BE2C (cell line): ENCODE data around the gene TPD52L1.

Experiments used
- DNase-seq: peaks from one replicate; pipeline ENCODE4 v3.0.0-alpha.2; 2020
- H3K27me3 ChIP-seq: fragments of 250-450 bp; sonication (Bioruptor Pico); 2 replicates; pipeline ENCODE4 v1.5.1; 2020; ENCODE audit warnings: mild to moderate bottlenecking
- H3K36me3 ChIP-seq: fragments of 250-450 bp; sonication (Bioruptor Pico); 2 replicates; pipeline ENCODE4 v1.5.1; 2020; ENCODE audit warnings: mild to moderate bottlenecking
- H3K4me1 ChIP-seq: fragments of 250-450 bp; sonication (Bioruptor Pico); 2 replicates; pipeline ENCODE4 v1.5.1; 2020
- H3K4me3 ChIP-seq: 2 replicates; pipeline ENCODE4 v1.5.1; 2011; ENCODE audit warnings: low read depth, low read length
- H3K9me3 ChIP-seq: fragments of 250-450 bp; sonication (Bioruptor Pico); 2 replicates; pipeline ENCODE4 v1.5.1; 2020
- TF ChIP-seq, protein P1 (sequence below): IDR thresholded peaks from 2 replicates; pipeline ENCODE4 v1.5.1; 2012; ENCODE audit warnings: mild to moderate bottlenecking, low read depth, low read length

Gene TPD52L1

DNA sequence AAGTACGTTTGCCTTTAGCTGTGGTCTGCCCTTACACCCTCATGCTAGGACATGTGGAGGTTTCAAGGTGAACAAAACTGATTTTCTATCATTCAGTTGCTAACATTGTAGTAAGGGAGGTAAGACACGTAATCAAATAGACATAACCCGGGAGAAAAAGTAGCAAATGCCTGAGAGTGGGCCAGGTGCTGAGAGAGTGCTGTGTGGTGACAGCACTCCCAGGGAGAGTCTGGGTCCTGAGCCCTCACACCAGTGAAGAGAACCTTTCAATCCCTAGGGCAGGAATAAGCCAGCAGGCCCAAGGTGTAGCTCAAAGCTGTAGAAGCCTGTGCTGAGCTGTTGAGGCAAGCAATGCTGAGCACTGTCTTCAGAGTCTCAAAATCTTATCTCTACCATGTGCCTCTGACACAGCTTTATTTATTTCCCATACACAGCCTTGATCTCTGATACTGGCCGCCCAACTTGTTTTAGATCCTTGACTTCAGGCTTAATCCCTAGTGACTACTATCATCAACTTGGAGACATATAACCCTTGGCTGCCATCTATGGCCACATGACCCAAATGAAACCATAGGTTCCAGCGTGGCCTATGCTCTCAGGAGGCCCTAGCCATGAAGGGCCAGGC lies 55.2 kb downstream of the TPD52L1 start:
- TF ChIP-seq, protein P1, sequence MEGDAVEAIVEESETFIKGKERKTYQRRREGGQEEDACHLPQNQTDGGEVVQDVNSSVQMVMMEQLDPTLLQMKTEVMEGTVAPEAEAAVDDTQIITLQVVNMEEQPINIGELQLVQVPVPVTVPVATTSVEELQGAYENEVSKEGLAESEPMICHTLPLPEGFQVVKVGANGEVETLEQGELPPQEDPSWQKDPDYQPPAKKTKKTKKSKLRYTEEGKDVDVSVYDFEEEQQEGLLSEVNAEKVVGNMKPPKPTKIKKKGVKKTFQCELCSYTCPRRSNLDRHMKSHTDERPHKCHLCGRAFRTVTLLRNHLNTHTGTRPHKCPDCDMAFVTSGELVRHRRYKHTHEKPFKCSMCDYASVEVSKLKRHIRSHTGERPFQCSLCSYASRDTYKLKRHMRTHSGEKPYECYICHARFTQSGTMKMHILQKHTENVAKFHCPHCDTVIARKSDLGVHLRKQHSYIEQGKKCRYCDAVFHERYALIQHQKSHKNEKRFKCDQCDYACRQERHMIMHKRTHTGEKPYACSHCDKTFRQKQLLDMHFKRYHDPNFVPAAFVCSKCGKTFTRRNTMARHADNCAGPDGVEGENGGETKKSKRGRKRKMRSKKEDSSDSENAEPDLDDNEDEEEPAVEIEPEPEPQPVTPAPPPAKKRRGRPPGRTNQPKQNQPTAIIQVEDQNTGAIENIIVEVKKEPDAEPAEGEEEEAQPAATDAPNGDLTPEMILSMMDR: no peak
- Histone ChIP-seq H3K4me3 (no peak overlapping the region), H3K27me3 (no peaks in the 10 kb centered on the region), H3K9me3 (no peaks in the 10 kb centered on the region), H3K36me3 (no peaks in the 10 kb centered on the region), H3K4me1 (no peaks in the 10 kb centered on the region)
- DNase-seq: no peak

DNA sequence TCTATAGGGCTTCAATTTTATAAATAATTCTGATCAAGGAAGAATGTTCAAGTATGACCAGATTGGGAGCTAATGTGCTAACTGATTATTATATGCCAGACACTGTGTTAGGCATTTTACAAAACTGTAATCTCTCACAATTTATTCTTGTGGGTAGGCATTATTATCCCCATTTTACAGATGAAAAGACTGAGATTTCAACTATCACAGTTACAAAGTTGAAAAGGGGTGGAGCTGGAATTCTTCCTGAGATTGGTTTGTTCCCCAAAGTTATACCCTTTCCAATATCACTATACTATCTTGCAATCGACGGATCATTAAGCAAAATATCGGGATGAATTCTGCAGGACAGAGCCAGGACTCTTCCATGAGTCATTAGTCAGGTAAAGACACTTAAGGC lies 57.1 kb downstream of the TPD52L1 start:
- Histone ChIP-seq H3K27me3 (peaks cover 7% of the 10 kb centered on the region), H3K4me3 (no peak overlapping the region), H3K9me3 (no peaks in the 10 kb centered on the region), H3K4me1 (no peaks in the 10 kb centered on the region), H3K36me3 (no peaks in the 10 kb centered on the region)
- TF ChIP-seq, protein P1: no peak
- DNase-seq: no peak

DNA sequence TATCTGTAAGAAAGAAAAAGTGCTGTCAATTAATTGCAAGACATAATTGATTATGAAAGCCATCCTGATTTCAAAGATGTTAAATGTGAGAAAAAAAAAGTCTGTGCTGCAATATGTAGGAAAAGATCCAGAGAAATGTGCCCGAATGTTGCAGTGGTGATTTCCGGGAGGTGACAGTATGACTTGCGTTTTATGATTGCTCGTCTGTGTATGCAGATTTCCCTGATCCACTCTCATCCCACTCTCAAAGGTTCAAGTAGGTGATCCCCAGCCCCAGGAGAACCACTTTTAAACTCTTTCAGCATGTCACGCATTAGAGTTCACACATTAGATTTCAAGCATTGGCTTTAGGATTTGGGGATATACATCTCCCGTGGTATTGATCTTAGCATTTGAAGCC lies 57.8 kb downstream of the TPD52L1 start:
- H3K9me3 ChIP-seq: no peaks in the 10 kb centered on the region
- H3K27me3 ChIP-seq: peaks cover 10% of the 10 kb centered on the region
- H3K4me3 ChIP-seq: no peak overlapping the region
- TF ChIP-seq, protein P1: no peak
- no peaks in the 10 kb centered on the region for H3K36me3 ChIP-seq
- H3K4me1 ChIP-seq: no peaks in the 10 kb centered on the region
- DNase-seq: no peak

DNA sequence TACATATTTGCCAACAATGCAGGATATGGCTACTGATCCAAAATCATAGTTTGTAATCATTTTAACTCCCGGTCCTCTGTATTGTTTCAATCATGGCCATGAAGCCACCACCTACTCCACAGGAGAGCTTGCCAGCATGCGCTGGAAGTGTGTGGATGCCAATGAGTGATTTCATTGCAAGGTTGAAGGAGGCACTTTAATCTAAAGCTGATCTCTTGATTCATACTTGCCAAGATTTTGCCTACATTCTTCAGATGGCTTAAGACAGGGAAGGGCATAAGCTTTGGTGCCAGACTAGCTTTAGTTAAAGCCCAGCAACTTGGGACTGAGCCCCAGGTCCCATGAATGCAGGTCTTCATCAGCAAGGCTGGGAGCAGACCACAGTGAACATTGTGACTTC lies 58.8 kb downstream of the TPD52L1 start:
- no peak for DNase-seq
- H3K9me3 ChIP-seq: no peaks in the 10 kb centered on the region

DNA sequence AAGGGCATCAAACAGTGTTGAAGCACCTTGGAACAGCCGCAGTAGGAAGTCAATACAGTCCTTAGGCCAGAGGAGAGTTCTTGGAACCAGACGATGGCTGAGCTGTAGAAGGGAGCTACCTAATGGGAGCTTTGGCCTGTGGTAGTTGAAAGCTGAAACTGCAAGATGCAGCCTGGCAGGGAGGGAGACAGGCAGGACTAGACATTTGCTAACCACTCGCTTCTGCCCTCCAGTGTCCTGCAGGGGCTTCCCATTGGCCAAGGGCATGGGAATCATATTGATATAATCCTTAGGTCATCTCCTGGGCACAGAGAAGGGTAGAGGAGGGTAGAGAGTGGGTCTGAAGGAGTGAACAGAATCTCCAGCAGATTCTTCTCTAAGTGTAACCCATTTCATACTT lies 60.4 kb downstream of the TPD52L1 start:
- H3K4me1 ChIP-seq: no peaks in the 10 kb centered on the region
- H3K36me3 ChIP-seq: no peaks in the 10 kb centered on the region
- TF ChIP-seq, protein P1: no peak
- no peaks in the 10 kb centered on the region for H3K9me3 ChIP-seq
- no peak overlapping the region for H3K4me3 ChIP-seq
- peaks cover 17% of the 10 kb centered on the region for H3K27me3 ChIP-seq
- no peak for DNase-seq

More for the DNA sequence above, 58.8 kb downstream of the TPD52L1 start:
- Histone ChIP-seq H3K27me3 (peaks cover 11% of the 10 kb centered on the region), H3K36me3 (no peaks in the 10 kb centered on the region), H3K4me3 (no peak overlapping the region), H3K4me1 (no peaks in the 10 kb centered on the region)
- TF ChIP-seq, protein P1: no peak

DNA sequence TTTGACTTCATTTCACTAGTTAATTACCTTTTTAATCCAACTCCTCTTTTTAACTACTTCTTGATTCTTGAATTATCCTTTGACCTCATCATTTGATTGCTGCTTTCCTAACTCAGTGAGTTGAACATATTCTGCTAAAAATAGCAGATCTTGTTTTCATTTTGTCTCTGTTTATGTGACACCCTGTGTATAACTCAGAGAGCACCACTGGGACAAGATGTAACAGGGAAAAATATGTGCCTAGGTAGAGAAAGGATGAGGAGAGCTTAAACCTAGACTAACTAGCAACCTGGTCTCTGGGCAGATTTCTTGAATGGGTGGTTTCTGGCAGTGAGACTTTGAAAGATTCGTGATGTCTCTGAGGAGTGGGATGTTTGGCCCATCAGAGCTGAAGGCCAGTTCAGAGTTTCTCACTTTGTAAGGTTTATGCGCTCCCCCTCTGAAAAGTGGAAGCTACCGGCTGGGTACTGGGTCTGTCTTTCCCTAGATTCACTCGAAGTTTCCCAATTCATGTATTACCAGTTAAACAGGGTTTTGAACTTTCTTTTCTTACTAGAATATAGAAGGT lies 61.8 kb downstream of the TPD52L1 start:
- Histone ChIP-seq H3K27me3 (peaks cover 18% of the 10 kb centered on the region), H3K4me1 (no peaks in the 10 kb centered on the region), H3K4me3 (no peak overlapping the region), H3K9me3 (no peaks in the 10 kb centered on the region), H3K36me3 (no peaks in the 10 kb centered on the region)
- DNase-seq: no peak
- TF ChIP-seq, protein P1: no peak
